Measurements from ENCODE around the gene TECR. TPM values are rescaled to one million over a fixed set of nuclear protein-coding genes. Genes with fewer than 3 reads are reported as not detected.
A peak's percentile ranks its signal among the peaks of the same experiment; 100 is the strongest.

Gene TECR
- total RNA-seq, 1 experiment from 2014 or later: 145 TPM

- BruUV-seq (replicated peaks): no TSS peak
- POLR2A ChIA-PET (ENCODE audit: unreplicated experiment): no interaction called here
- intact Hi-C loops (cut with micrococcal nuclease): loop anchor here (1.0 to 2.0 kb wide), 2 partner anchors 9 to 29 kb away; no protein-coding TSS in a partner anchor
Observed at GRCh38 chr19:14515501-14516047, 13.8 kb upstream of the TECR start.

GRCh38 chr19:14516048-14516534 is 13.3 kb upstream of the TECR start:
- BruUV-seq (replicated peaks): no TSS peak
- H3K36me3 ChIP-seq (ENCODE audit: low read depth, low read length): peaks cover 38% of the 10 kb centered on the region
- H2AFZ ChIP-seq (ENCODE audit: low read length): no peak overlapping the region
- peaks cover 33% of the 10 kb centered on the region for H3F3A ChIP-seq (ENCODE audit: low read length, unreplicated experiment)
- H3K79me2 ChIP-seq (ENCODE audit: low read length): peaks cover 46% of the 10 kb centered on the region
- CTCF ChIA-PET: no interaction called here
- peak overlapping the region; percentile 98 for H3K4me2 ChIP-seq (ENCODE audit: low read length)
- H4K20me1 ChIP-seq (ENCODE audit: low read length): peaks cover 39% of the 10 kb centered on the region
- peaks cover 48% of the 10 kb centered on the region for H3K4me1 ChIP-seq (ENCODE audit: insufficient read depth, low read length)
- no peak overlapping the region for H3K27ac ChIP-seq (ENCODE audit: low read length)
- H3K9me3 ChIP-seq (ENCODE audit: low read length): no peaks in the 10 kb centered on the region
- no peaks in the 10 kb centered on the region for H3K9me2 ChIP-seq (replicated peaks; ENCODE audit: low read length)
- POLR2A ChIA-PET (ENCODE audit: unreplicated experiment): interaction anchor here (0.6 kb wide), 1 partner anchor 381 kb away, joined by 3 read pairs; no protein-coding TSS in a partner anchor
- DNase-seq (peak; percentile 60), ATAC-seq (no peak; the same call in 1 of the 2 replicates)
- peak overlapping the region; percentile 92 for H3K9ac ChIP-seq (ENCODE audit: low read length)
- H3K27me3 ChIP-seq (ENCODE audit: low read length): no peaks in the 10 kb centered on the region
- peak overlapping the region; percentile 96 for H3K4me3 ChIP-seq (ENCODE audit: low read length)
- peak; percentile 61 for TF ChIP-seq CTCF (conservative IDR thresholded peaks at IDR 0.05; ENCODE audit: low read depth, low read length)
- TF ChIP-seq EZH2phosphoT487 (IDR thresholded peaks at IDR 0.05; ENCODE audit: borderline replicate concordance, low read length): no peak
- intact Hi-C loops (cut with micrococcal nuclease): loop anchor here (1.0 to 2.0 kb wide), 2 partner anchors 10 to 29 kb away; no protein-coding TSS in a partner anchor

More at GRCh38 chr19:14515501-14516047, 13.8 kb upstream of the TECR start:
- H3K4me2 ChIP-seq (ENCODE audit: low read length): peak overlapping the region; percentile 98
- H3K9ac ChIP-seq (ENCODE audit: low read length): peak overlapping the region; percentile 92
- H3F3A ChIP-seq (ENCODE audit: low read length, unreplicated experiment): peaks cover 31% of the 10 kb centered on the region
- no peak for DNase-seq
- no peaks in the 10 kb centered on the region for H3K9me3 ChIP-seq (ENCODE audit: low read length)
- no peak overlapping the region for H2AFZ ChIP-seq (ENCODE audit: low read length)
- peaks cover 39% of the 10 kb centered on the region for H4K20me1 ChIP-seq (ENCODE audit: low read length)
- no peaks in the 10 kb centered on the region for H3K27me3 ChIP-seq (ENCODE audit: low read length)
- H3K36me3 ChIP-seq (ENCODE audit: low read depth, low read length): peaks cover 38% of the 10 kb centered on the region
- H3K4me3 ChIP-seq (ENCODE audit: low read length): peak overlapping the region; percentile 96
- no peak for ATAC-seq
- peaks cover 46% of the 10 kb centered on the region for H3K79me2 ChIP-seq (ENCODE audit: low read length)
- no peak overlapping the region for H3K27ac ChIP-seq (ENCODE audit: low read length)
- H3K4me1 ChIP-seq (ENCODE audit: insufficient read depth, low read length): peaks cover 50% of the 10 kb centered on the region
- TF ChIP-seq CTCF (conservative IDR thresholded peaks at IDR 0.05; ENCODE audit: low read depth, low read length) (no peak), EZH2 (IDR thresholded peaks at IDR 0.05; ENCODE audit: low read length, unreplicated experiment) (no peak), EZH2phosphoT487 (IDR thresholded peaks at IDR 0.05; ENCODE audit: borderline replicate concordance, low read length) (no peak)
- CTCF ChIA-PET: no interaction called here
- H3K9me2 ChIP-seq (replicated peaks; ENCODE audit: low read length): no peaks in the 10 kb centered on the region
